ENCODE measurements around the gene ERP27. TPM values are rescaled to one million over a fixed set of nuclear protein-coding genes. Genes with fewer than 3 reads are reported as not detected.

ERP27 gene
- total RNA-seq, 1 donor from 2014 or later = 5.4 TPM

- Mint-ChIP-seq H3K36me3 (ENCODE audit: low read depth) (peaks cover 69% of the 10 kb centered on the region), H3K4me1 (peaks cover 96% of the 10 kb centered on the region), H3K27ac (peak overlapping the region; percentile 96), H3K4me3 (peak overlapping the region; percentile 77), H3K27me3 (no peaks in the 10 kb centered on the region), H3K9me3 (no peaks in the 10 kb centered on the region)
- ChIA-PET POLR2A (interaction anchor here (0.6 to 1.5 kb wide), 8 partner anchors 10 to 308 kb away, joined by 3 to 7 read pairs (median 4); partner anchors contain the start of genes ARHGDIB and WBP11), CTCF (no interaction called here)
- intact Hi-C loops (cut with micrococcal nuclease) = loop anchor here (1.0 to 10.0 kb wide), 5 partner anchors 9 to 757 kb away; partner anchors contain the start of genes ARHGDIB, C12orf60, ERP27 and WBP11
- ATAC-seq (ENCODE audit: low read depth) (no peak), DNase-seq (no peak)
- TF ChIP-seq CTCF (IDR thresholded peaks at IDR 0.05) = no peak
Measured at GRCh38 chr12:14951851-14952250, 13.5 kb upstream of the ERP27 start.

- ChIA-PET CTCF (no interaction called here), POLR2A (interaction anchor here (0.6 to 1.5 kb wide), 5 partner anchors 9 to 307 kb away, joined by 3 to 6 read pairs (median 4); partner anchors contain the start of gene ARHGDIB)
- H3K27me3 Mint-ChIP-seq = no peaks in the 10 kb centered on the region
- peaks cover 96% of the 10 kb centered on the region for H3K4me1 Mint-ChIP-seq
- intact Hi-C loops (cut with micrococcal nuclease) = loop anchor here (10.0 kb wide), 2 partner anchors 556 to 756 kb away; no protein-coding TSS in a partner anchor
- peaks cover 71% of the 10 kb centered on the region for H3K36me3 Mint-ChIP-seq (ENCODE audit: low read depth)
- H3K4me3 Mint-ChIP-seq = peak overlapping the region; percentile 77
- TF ChIP-seq CTCF (IDR thresholded peaks at IDR 0.05) = no peak
- peak overlapping the region; percentile 96 for H3K27ac Mint-ChIP-seq
- H3K9me3 Mint-ChIP-seq = no peaks in the 10 kb centered on the region
- no peak for ATAC-seq (ENCODE audit: low read depth)
- no peak for DNase-seq
Measured at GRCh38 chr12:14950982-14951746, 12.8 kb upstream of the ERP27 start.

- no peak for ATAC-seq (ENCODE audit: low read depth)
- Mint-ChIP-seq H3K36me3 (ENCODE audit: low read depth) (peaks cover 79% of the 10 kb centered on the region), H3K27me3 (no peaks in the 10 kb centered on the region), H3K27ac (peak overlapping the region; percentile 96), H3K4me1 (peaks cover 95% of the 10 kb centered on the region), H3K9me3 (no peaks in the 10 kb centered on the region), H3K4me3 (peak overlapping the region; percentile 24)
- ChIA-PET CTCF (no interaction called here), POLR2A (interaction anchor here (0.9 to 1.5 kb wide), 2 partner anchors 9 to 179 kb away, joined by 3 read pairs; a partner anchor contains a TSS)
- intact Hi-C loops (cut with micrococcal nuclease) = loop anchor here (10.0 kb wide), 2 partner anchors 556 to 756 kb away; no protein-coding TSS in a partner anchor
- DNase-seq = no peak
- TF ChIP-seq CTCF (IDR thresholded peaks at IDR 0.05) = no peak
Measured at GRCh38 chr12:14950421-14950820, 12.1 kb upstream of the ERP27 start.

GRCh38 chr12:14949631-14950030 is 11.3 kb upstream of the ERP27 start:
- TF ChIP-seq CTCF (IDR thresholded peaks at IDR 0.05) = no peak
- CTCF ChIA-PET = interaction anchor here (3.6 kb wide), 1 partner anchor 45 kb away, joined by 16 read pairs; no protein-coding TSS in a partner anchor
- H3K27ac Mint-ChIP-seq = peak overlapping the region; percentile 96
- intact Hi-C loops (cut with micrococcal nuclease) = loop anchor here (2.0 to 10.0 kb wide), 4 partner anchors 65 to 755 kb away; partner anchors contain the start of gene MGP
- DNase-seq = no peak
- H3K27me3 Mint-ChIP-seq = no peaks in the 10 kb centered on the region
- POLR2A ChIA-PET = interaction anchor here (2.2 to 4.0 kb wide), 3 partner anchors 9 to 179 kb away, joined by 20 to 65 read pairs (median 43); partner anchors contain the start of genes ARHGDIB and ERP27
- H3K36me3 Mint-ChIP-seq (ENCODE audit: low read depth) = peaks cover 85% of the 10 kb centered on the region
- no peaks in the 10 kb centered on the region for H3K9me3 Mint-ChIP-seq
- peak overlapping the region; percentile 24 for H3K4me3 Mint-ChIP-seq
- no peak for ATAC-seq (ENCODE audit: low read depth)
- peaks cover 92% of the 10 kb centered on the region for H3K4me1 Mint-ChIP-seq

- Mint-ChIP-seq H3K27me3 (no peaks in the 10 kb centered on the region), H3K4me3 (peak overlapping the region; percentile 71), H3K27ac (peak overlapping the region; percentile 96), H3K36me3 (ENCODE audit: low read depth) (peaks cover 87% of the 10 kb centered on the region), H3K9me3 (no peaks in the 10 kb centered on the region), H3K4me1 (peaks cover 82% of the 10 kb centered on the region)
- ATAC-seq (ENCODE audit: low read depth) (peak; percentile 91), DNase-seq (no peak)
- intact Hi-C loops (cut with micrococcal nuclease) = loop anchor here (1.0 to 2.0 kb wide), 6 partner anchors 8 to 586 kb away; partner anchors contain the start of genes ARHGDIB and MGP
- POLR2A ChIA-PET = interaction anchor here (0.6 to 4.0 kb wide), 12 partner anchors 10 to 178 kb away, joined by 3 to 65 read pairs (median 5); partner anchors contain the start of genes ARHGDIB, C12orf60, ERP27 and WBP11
- CTCF ChIA-PET = interaction anchor here (0.8 to 3.6 kb wide), 6 partner anchors 9 to 55 kb away, joined by 3 to 16 read pairs (median 4); partner anchors contain the start of gene ARHGDIB
- TF ChIP-seq CTCF (IDR thresholded peaks at IDR 0.05) = no peak
Measured at GRCh38 chr12:14948672-14949071, 10.3 kb upstream of the ERP27 start.
